ENCODE data around the gene CD200R1.

Gene CD200R1

GRCh38 chr3:112904786-112905185, 70.1 kb downstream of the CD200R1 start:
- TF ChIP-seq, protein P1, sequence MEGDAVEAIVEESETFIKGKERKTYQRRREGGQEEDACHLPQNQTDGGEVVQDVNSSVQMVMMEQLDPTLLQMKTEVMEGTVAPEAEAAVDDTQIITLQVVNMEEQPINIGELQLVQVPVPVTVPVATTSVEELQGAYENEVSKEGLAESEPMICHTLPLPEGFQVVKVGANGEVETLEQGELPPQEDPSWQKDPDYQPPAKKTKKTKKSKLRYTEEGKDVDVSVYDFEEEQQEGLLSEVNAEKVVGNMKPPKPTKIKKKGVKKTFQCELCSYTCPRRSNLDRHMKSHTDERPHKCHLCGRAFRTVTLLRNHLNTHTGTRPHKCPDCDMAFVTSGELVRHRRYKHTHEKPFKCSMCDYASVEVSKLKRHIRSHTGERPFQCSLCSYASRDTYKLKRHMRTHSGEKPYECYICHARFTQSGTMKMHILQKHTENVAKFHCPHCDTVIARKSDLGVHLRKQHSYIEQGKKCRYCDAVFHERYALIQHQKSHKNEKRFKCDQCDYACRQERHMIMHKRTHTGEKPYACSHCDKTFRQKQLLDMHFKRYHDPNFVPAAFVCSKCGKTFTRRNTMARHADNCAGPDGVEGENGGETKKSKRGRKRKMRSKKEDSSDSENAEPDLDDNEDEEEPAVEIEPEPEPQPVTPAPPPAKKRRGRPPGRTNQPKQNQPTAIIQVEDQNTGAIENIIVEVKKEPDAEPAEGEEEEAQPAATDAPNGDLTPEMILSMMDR (IDR thresholded peaks at IDR 0.05; ENCODE audit: control insufficient read depth, insufficient read depth, low read depth, low read length, missing control alignments) = no peak
- DNase-seq (ENCODE audit: low read depth) = no peak
- no peak overlapping the region for H3K4me3 ChIP-seq (ENCODE audit: control insufficient read depth, low read depth, low read length)

GRCh38 chr3:112900113-112900512, 74.8 kb downstream of the CD200R1 start:
- no peak overlapping the region for H3K4me3 ChIP-seq (ENCODE audit: control insufficient read depth, low read depth, low read length)
- DNase-seq (ENCODE audit: low read depth) = no peak
- TF ChIP-seq, protein P1 (IDR thresholded peaks at IDR 0.05; ENCODE audit: control insufficient read depth, insufficient read depth, low read depth, low read length, missing control alignments) = no peak

- DNase-seq (ENCODE audit: low read depth) = no peak
- TF ChIP-seq, protein P1 (IDR thresholded peaks at IDR 0.05; ENCODE audit: control insufficient read depth, insufficient read depth, low read depth, low read length, missing control alignments) = no peak
- H3K4me3 ChIP-seq (ENCODE audit: control insufficient read depth, low read depth, low read length) = no peak overlapping the region
Observed at GRCh38 chr3:112897791-112898190, 77.1 kb downstream of the CD200R1 start.

DNA sequence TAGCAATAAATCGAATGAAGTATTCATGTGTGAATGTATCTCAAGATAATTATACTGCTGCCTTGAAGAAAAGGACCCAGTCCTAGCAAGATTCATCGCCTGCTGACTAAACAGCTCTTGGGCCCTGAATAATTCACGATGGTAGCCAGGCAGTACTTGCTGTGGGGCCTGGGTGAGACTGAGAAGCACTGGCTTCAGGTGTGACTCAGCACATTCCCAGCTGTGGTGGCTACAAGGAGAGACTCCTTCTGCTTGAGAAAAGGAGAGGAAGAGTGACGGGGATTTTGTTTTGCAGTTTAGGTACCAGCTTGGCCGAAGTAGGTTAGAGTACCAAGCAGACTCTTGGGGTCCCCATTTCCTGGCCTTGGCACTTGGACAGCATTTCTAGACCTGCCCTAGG, 80.6 kb downstream of the CD200R1 start:
- H3K4me3 ChIP-seq (ENCODE audit: control insufficient read depth, low read depth, low read length) = no peak overlapping the region
- no peak for DNase-seq (ENCODE audit: low read depth)
- TF ChIP-seq, protein P1 (IDR thresholded peaks at IDR 0.05; ENCODE audit: control insufficient read depth, insufficient read depth, low read depth, low read length, missing control alignments) = no peak

DNA sequence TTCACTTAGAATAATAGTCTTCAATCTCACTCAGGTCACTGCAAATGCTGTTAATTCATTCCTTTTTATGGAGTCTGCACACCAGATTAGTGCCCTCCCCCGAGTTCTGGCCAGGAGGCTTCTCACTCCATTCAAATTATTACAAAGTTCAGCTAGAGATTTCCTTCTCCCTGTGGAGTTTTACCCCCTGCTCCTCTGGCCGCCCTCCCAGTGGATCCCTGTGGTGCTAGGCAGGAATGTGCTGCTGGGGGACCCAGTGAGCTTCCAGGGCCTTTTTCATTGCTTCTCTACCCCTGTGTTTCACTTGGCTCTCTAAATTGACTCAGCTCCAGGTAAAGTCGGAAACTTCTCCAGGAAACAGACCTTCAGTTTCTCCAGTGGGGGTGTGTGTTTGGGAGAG, 85.5 kb downstream of the CD200R1 start:
- DNase-seq (ENCODE audit: low read depth) = no peak
- TF ChIP-seq, protein P1 (IDR thresholded peaks at IDR 0.05; ENCODE audit: control insufficient read depth, insufficient read depth, low read depth, low read length, missing control alignments) = no peak
- no peak overlapping the region for H3K4me3 ChIP-seq (ENCODE audit: control insufficient read depth, low read depth, low read length)

GRCh38 chr3:112888381-112889085, 86.4 kb downstream of the CD200R1 start:
- no peak overlapping the region for H3K4me3 ChIP-seq (ENCODE audit: control insufficient read depth, low read depth, low read length)
- DNase-seq (ENCODE audit: low read depth) = no peak
- TF ChIP-seq, protein P1 (IDR thresholded peaks at IDR 0.05; ENCODE audit: control insufficient read depth, insufficient read depth, low read depth, low read length, missing control alignments) = no peak

Data from AG09309 (cell line).